Liver (tissue), 9 donors: ENCODE data around the gene CACNA1B. TPM values are rescaled to one million over a fixed set of nuclear protein-coding genes. Genes with fewer than 3 reads are reported as not detected.
"Not testable (repeated sequence)": the region's sequence is repeated elsewhere in the genome, so short reads cannot be mapped to it uniquely, and the experiment has no call there.

ENCODE experiments used
- DNase-seq: peaks from one replicate; pipeline ENCODE4 v3.0.0-alpha.2; 2017; ENCODE audit warnings: low spot score
- H3K27ac ChIP-seq, 2 donors: one replicate each; pipeline ENCODE4 v1.7.0; 2013; ENCODE audit warnings: inconsistent platforms in 2 of 2, low read length in 2 of 2, control low read depth in 1 of 2, low read depth in 1 of 2, mild to moderate bottlenecking in 1 of 2
- H3K27me3 ChIP-seq, 4 donors: one replicate each; pipeline versions ENCODE4 v1.6.1 to v1.7.0; 2013; ENCODE audit warnings: low read length in 3 of 4, inconsistent platforms in 1 of 4, mild to moderate bottlenecking in 1 of 4, moderate library complexity in 1 of 4; ENCODE audit not compliant: control insufficient read depth in 4 of 4, insufficient read depth in 4 of 4
- H3K36me3 ChIP-seq, 4 donors: one replicate each; pipeline versions ENCODE4 v1.6.1 to v1.7.0; 2013; ENCODE audit warnings: low read length in 3 of 4, mild to moderate bottlenecking in 3 of 4, low read depth in 1 of 4, moderate library complexity in 1 of 4; ENCODE audit not compliant: control insufficient read depth in 4 of 4, insufficient read depth in 3 of 4
- H3K4me1 ChIP-seq, 4 donors: one replicate each; pipeline versions ENCODE4 v1.6.1 to v1.7.0; 2013; ENCODE audit warnings: low read length in 3 of 4, mild to moderate bottlenecking in 3 of 4, moderate library complexity in 1 of 4; ENCODE audit not compliant: control insufficient read depth in 4 of 4, insufficient read depth in 4 of 4
- H3K4me3 ChIP-seq, 3 donors: one replicate each; pipeline versions ENCODE4 v1.6.1 to v1.7.0; 2013; ENCODE audit warnings: low read length in 3 of 3, control low read depth in 1 of 3, low read depth in 1 of 3, mild to moderate bottlenecking in 1 of 3
- H3K9ac ChIP-seq, 2 donors: one replicate each; pipeline ENCODE4 v1.7.0; 2013; ENCODE audit warnings: low read length in 2 of 2, mild to moderate bottlenecking in 2 of 2, moderate library complexity in 2 of 2, control low read depth in 1 of 2, low read depth in 1 of 2
- H3K9me3 ChIP-seq, 4 donors: one replicate each; pipeline versions ENCODE4 v1.6.1 to v1.7.0; 2013; ENCODE audit warnings: low read length in 3 of 4; ENCODE audit not compliant: control insufficient read depth in 4 of 4
- FOXA1 ChIP-seq: IDR thresholded peaks from 2 replicates; pipeline ENCODE4 v1.6.1; 2016; ENCODE audit warnings: antibody characterized with exemption
- FOXA2 ChIP-seq: IDR thresholded peaks from 2 replicates; pipeline ENCODE4 v1.6.1; 2016; ENCODE audit warnings: antibody characterized with exemption
- GABPA ChIP-seq, 2 donors: IDR thresholded peaks in 1 of 2; conservative IDR thresholded peaks in 1 of 2; 2 replicates each; pipeline ENCODE4 v1.6.1; 2016; ENCODE audit warnings: antibody characterized with exemption in 2 of 2, mild to moderate bottlenecking in 1 of 2, moderate library complexity in 1 of 2
- HNF4A ChIP-seq, 2 donors: conservative IDR thresholded peaks; 2 replicates each; pipeline ENCODE4 v1.6.1; 2016; ENCODE audit warnings: antibody characterized with exemption in 2 of 2, mild to moderate bottlenecking in 2 of 2
- HNF4G ChIP-seq: IDR thresholded peaks from 2 replicates; pipeline ENCODE4 v1.6.1; 2016; ENCODE audit warnings: antibody characterized with exemption
- JUND ChIP-seq, 2 donors: IDR thresholded peaks; 2 replicates each; pipeline ENCODE4 v1.6.1; 2016; ENCODE audit warnings: antibody characterized with exemption in 2 of 2
- NR2F2 ChIP-seq: IDR thresholded peaks from 2 replicates; pipeline ENCODE4 v1.6.1; 2016; ENCODE audit warnings: antibody characterized with exemption
- RAD21 ChIP-seq, 2 donors: IDR thresholded peaks; 2 replicates each; pipeline ENCODE4 v1.6.1; 2016; ENCODE audit warnings: antibody characterized with exemption in 2 of 2, mild to moderate bottlenecking in 2 of 2
- RXRA ChIP-seq, 2 donors: IDR thresholded peaks; 2 replicates each; pipeline ENCODE4 v1.6.1; 2017 to 2018; ENCODE audit warnings: antibody characterized with exemption in 2 of 2, mild to moderate bottlenecking in 1 of 2
- SP1 ChIP-seq: IDR thresholded peaks from 2 replicates; pipeline ENCODE4 v1.6.1; 2018; ENCODE audit warnings: antibody characterized with exemption, mild to moderate bottlenecking
- TAF1 ChIP-seq: conservative IDR thresholded peaks from 2 replicates; pipeline ENCODE4 v1.6.1; 2016; ENCODE audit warnings: antibody characterized with exemption, mild to moderate bottlenecking
- YY1 ChIP-seq: IDR thresholded peaks from 2 replicates; pipeline ENCODE4 v1.6.1; 2016; ENCODE audit warnings: antibody characterized with exemption, mild to moderate bottlenecking
- WGBS: extraction: QIAGEN DNeasy Blood & Tissue Kit; methylation state at CpG from one replicate; pipeline ENCODE4 v1.1.7; 2013; 5-methylcytosine and 5-hydroxymethylcytosine counted together
- polyA plus RNA-seq, 2 donors: library from polyadenylated mRNA; stranded (reverse) in 1 of 2; unstranded in 1 of 2; fragments of 200-250 nt in 1 of 2; fragments of >200 nt in 1 of 2; fragmentation: Nextera tagmentation in 1 of 2; extraction: Ambion mirVana in 1 of 2; gene quantifications; one replicate each; pipeline versions ENCODE4 v1.2.1 to v1.2.3, GENCODE V29; 2013 to 2015
- total RNA-seq, 2 donors: library from RNA; depleted of rRNA; stranded (reverse); fragments of >200 nt; gene quantifications; one replicate each; pipeline ENCODE4 v1.2.3, GENCODE V29; 2014
- TF ChIP-seq, protein P1 (sequence below): IDR thresholded peaks from 2 replicates; pipeline ENCODE4 v1.6.1; 2016; ENCODE audit warnings: antibody characterized with exemption
- TF ChIP-seq, protein P2 (sequence below): IDR thresholded peaks from 2 replicates; pipeline ENCODE4 v1.6.1; 2016; ENCODE audit warnings: antibody characterized with exemption, mild to moderate bottlenecking
- TF ChIP-seq, protein P3 (sequence below): fragments of 150-350 bp; IDR thresholded peaks from 2 replicates; pipeline ENCODE4 v1.5.1; 2017; ENCODE audit warnings: improper control_type of control experiment, low read depth, low read length; ENCODE audit not compliant: missing input control
- TF ChIP-seq, protein P4 (sequence below): IDR thresholded peaks from 2 replicates; pipeline ENCODE4 v1.6.1; 2016; ENCODE audit warnings: antibody characterized with exemption
- donor health status: healthy.
- donor health status: healthy.
- donor health status: healthy.
- donor health status: healthy.
- donor health status: healthy.

The CACNA1B gene
- total and polyA plus RNA-seq, 4 donors = under 0.01 to 0.05 TPM; not detected in 2

DNA sequence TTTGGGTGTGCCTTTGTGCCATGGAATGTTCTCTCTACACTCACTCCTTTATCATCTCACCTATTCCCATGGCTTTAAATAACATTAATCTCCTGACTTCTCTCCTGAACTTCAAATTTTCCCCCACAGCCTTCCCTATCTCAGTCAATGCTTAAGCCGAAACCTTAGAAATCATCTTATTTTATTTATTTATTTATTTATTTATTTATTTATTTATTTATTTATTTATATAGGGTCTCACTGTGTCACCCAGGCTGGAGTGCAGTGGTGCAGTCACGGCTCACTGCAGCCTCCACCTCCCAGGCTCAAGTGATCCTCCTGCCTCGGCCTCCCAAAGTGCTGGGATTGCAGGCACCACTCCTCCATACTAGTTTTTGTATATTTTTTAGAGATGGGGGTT lies 229.5 kb downstream of the CACNA1B start:
- not testable (repeated sequence) for H3K27ac ChIP-seq, H3K4me1 ChIP-seq, DNase-seq, H3K36me3 ChIP-seq, H3K9ac ChIP-seq, H3K27me3 ChIP-seq, H3K9me3 ChIP-seq, H3K4me3 ChIP-seq
- WGBS = 86% methylated on average over 3 of the region's 3 CpGs

DNA sequence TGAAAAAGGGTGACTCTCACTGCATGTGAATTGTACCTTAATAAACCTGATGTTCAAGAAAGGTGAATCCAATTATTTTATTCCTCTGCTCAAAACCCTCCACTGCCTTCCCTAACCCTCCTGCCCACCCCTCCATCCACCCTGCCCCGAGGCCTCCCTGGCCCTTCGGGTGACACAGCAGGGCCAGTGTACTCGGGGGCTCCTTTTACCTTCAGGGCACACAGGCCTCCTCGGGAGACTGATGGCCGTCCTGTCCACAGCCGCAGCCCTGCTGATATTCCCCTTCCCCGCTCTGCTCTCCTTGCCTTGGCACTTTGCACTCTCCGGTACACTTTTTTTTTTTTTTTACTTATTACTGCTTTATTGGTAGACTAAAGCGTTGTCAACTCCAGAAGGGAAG lies 234.0 kb downstream of the CACNA1B start:
- no peaks in the 10 kb centered on the region for H3K36me3 ChIP-seq
- H3K27me3 ChIP-seq = no peaks in the 10 kb centered on the region
- no peaks in the 10 kb centered on the region for H3K9me3 ChIP-seq
- no peak overlapping the region for H3K9ac ChIP-seq
- DNase-seq = no peak
- WGBS = 88% methylated on average over 9 of the region's 9 CpGs
- H3K4me1 ChIP-seq = no peaks in the 10 kb centered on the region
- TF ChIP-seq, protein P1, sequence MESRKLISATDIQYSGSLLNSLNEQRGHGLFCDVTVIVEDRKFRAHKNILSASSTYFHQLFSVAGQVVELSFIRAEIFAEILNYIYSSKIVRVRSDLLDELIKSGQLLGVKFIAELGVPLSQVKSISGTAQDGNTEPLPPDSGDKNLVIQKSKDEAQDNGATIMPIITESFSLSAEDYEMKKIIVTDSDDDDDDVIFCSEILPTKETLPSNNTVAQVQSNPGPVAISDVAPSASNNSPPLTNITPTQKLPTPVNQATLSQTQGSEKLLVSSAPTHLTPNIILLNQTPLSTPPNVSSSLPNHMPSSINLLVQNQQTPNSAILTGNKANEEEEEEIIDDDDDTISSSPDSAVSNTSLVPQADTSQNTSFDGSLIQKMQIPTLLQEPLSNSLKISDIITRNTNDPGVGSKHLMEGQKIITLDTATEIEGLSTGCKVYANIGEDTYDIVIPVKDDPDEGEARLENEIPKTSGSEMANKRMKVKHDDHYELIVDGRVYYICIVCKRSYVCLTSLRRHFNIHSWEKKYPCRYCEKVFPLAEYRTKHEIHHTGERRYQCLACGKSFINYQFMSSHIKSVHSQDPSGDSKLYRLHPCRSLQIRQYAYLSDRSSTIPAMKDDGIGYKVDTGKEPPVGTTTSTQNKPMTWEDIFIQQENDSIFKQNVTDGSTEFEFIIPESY = no peak
- TF ChIP-seq, protein P2, sequence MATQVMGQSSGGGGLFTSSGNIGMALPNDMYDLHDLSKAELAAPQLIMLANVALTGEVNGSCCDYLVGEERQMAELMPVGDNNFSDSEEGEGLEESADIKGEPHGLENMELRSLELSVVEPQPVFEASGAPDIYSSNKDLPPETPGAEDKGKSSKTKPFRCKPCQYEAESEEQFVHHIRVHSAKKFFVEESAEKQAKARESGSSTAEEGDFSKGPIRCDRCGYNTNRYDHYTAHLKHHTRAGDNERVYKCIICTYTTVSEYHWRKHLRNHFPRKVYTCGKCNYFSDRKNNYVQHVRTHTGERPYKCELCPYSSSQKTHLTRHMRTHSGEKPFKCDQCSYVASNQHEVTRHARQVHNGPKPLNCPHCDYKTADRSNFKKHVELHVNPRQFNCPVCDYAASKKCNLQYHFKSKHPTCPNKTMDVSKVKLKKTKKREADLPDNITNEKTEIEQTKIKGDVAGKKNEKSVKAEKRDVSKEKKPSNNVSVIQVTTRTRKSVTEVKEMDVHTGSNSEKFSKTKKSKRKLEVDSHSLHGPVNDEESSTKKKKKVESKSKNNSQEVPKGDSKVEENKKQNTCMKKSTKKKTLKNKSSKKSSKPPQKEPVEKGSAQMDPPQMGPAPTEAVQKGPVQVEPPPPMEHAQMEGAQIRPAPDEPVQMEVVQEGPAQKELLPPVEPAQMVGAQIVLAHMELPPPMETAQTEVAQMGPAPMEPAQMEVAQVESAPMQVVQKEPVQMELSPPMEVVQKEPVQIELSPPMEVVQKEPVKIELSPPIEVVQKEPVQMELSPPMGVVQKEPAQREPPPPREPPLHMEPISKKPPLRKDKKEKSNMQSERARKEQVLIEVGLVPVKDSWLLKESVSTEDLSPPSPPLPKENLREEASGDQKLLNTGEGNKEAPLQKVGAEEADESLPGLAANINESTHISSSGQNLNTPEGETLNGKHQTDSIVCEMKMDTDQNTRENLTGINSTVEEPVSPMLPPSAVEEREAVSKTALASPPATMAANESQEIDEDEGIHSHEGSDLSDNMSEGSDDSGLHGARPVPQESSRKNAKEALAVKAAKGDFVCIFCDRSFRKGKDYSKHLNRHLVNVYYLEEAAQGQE = no peak
- TF ChIP-seq YY1 (no peak), GABPA (IDR thresholded peaks at IDR 0.05 in 1 of 2, conservative IDR thresholded peaks at IDR 0.05 in 1 of 2) (no peak), RAD21 (IDR thresholded peaks at IDR 0.05) (no peak), FOXA2 (no peak), FOXA1 (no peak), RXRA (IDR thresholded peaks at IDR 0.05) (no peak), HNF4A (conservative IDR thresholded peaks at IDR 0.05) (no peak), JUND (IDR thresholded peaks at IDR 0.05) (no peak), TAF1 (no peak), SP1 (no peak), NR2F2 (no peak), HNF4G (no peak)
- TF ChIP-seq, protein P3, sequence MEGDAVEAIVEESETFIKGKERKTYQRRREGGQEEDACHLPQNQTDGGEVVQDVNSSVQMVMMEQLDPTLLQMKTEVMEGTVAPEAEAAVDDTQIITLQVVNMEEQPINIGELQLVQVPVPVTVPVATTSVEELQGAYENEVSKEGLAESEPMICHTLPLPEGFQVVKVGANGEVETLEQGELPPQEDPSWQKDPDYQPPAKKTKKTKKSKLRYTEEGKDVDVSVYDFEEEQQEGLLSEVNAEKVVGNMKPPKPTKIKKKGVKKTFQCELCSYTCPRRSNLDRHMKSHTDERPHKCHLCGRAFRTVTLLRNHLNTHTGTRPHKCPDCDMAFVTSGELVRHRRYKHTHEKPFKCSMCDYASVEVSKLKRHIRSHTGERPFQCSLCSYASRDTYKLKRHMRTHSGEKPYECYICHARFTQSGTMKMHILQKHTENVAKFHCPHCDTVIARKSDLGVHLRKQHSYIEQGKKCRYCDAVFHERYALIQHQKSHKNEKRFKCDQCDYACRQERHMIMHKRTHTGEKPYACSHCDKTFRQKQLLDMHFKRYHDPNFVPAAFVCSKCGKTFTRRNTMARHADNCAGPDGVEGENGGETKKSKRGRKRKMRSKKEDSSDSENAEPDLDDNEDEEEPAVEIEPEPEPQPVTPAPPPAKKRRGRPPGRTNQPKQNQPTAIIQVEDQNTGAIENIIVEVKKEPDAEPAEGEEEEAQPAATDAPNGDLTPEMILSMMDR = no peak
- TF ChIP-seq, protein P4, sequence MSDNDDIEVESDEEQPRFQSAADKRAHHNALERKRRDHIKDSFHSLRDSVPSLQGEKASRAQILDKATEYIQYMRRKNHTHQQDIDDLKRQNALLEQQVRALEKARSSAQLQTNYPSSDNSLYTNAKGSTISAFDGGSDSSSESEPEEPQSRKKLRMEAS = no peak
- no peak overlapping the region for H3K27ac ChIP-seq
- no peak overlapping the region for H3K4me3 ChIP-seq
